Vagina (tissue), 2 donors: ENCODE data around the gene MPRIP.

Experiments
- CTCF ChIP-seq, 3 experiments: fragments of 450-650 bp in 2 of 3; fragments of 200-600 bp in 1 of 3; sonication (generic) in 1 of 3; IDR thresholded peaks; one replicate each; pipeline ENCODE4 v1.5.1; 2017 to 2019; ENCODE audit warnings: antibody characterized with exemption in 3 of 3, mild to moderate bottlenecking in 2 of 3, moderate library complexity in 2 of 3
- POLR2A ChIP-seq, 2 donors: fragments of 450-650 bp; IDR thresholded peaks; one replicate each; pipeline ENCODE4 v1.6.1; 2017; ENCODE audit warnings: antibody characterized with exemption in 2 of 2, mild to moderate bottlenecking in 2 of 2, moderate library complexity in 2 of 2

- TF ChIP-seq CTCF (IDR thresholded peaks at IDR 0.05): no peak
- TF ChIP-seq POLR2A (IDR thresholded peaks at IDR 0.05): no peak
Measured at GRCh38 chr17:17088086-17088485, 45.8 kb downstream of the MPRIP start.
